Gastrocnemius medialis (tissue), 4 donors: ENCODE results near the gene PTPA. TPM values are rescaled to one million over a fixed set of nuclear protein-coding genes. Genes with fewer than 3 reads are reported as not detected.
"Not testable (repeated sequence)": the region's sequence is repeated elsewhere in the genome, so short reads cannot be mapped to it uniquely, and the experiment has no call there.

ENCODE experiments used
- ATAC-seq, 2 donors: fragments of 150-250 bp; one replicate each; pipeline ENCODE4 v1.9.1; 2016
- DNase-seq, 2 donors: peaks; one replicate each; pipeline ENCODE4 v3.0.0-alpha.2; 2019
- H3K27ac ChIP-seq, 4 donors: fragments of 200-600 bp; sonication (generic); 1 replicate in 1 of 4; 2 replicates in 3 of 4; pipeline ENCODE4 v1.5.1; 2016 to 2018; ENCODE audit warnings: mild to moderate bottlenecking in 2 of 4, moderate library complexity in 1 of 4
- H3K27me3 ChIP-seq, 3 donors: fragments of 200-600 bp; sonication (generic) in 2 of 3; 1 replicate in 1 of 3; 2 replicates in 2 of 3; pipeline versions ENCODE4 v1.5.1 to v1.6.0; 2016 to 2019; ENCODE audit warnings: mild to moderate bottlenecking in 1 of 3, moderate library complexity in 1 of 3
- H3K36me3 ChIP-seq, 2 donors: fragments of 200-600 bp; sonication (generic) in 1 of 2; one replicate each; pipeline ENCODE4 v1.5.1; 2017 to 2018
- H3K4me1 ChIP-seq, 2 donors: fragments of 200-600 bp; sonication (generic) in 1 of 2; one replicate each; pipeline ENCODE4 v1.5.1; 2016 to 2017; ENCODE audit warnings: mild to moderate bottlenecking in 2 of 2
- H3K4me3 ChIP-seq, 4 donors: fragments of 200-600 bp; sonication (generic) in 3 of 4; 1 replicate in 1 of 4; 2 replicates in 3 of 4; pipeline ENCODE4 v1.5.1; 2016 to 2019; ENCODE audit warnings: mild to moderate bottlenecking in 2 of 4
- H3K9me3 ChIP-seq, 3 donors: fragments of 200-600 bp; sonication (generic) in 2 of 3; 1 replicate in 1 of 3; 2 replicates in 2 of 3; pipeline ENCODE4 v1.5.1; 2016 to 2019
- POLR2A ChIP-seq, 2 donors: fragments of 450-650 bp; IDR thresholded peaks; one replicate each; pipeline ENCODE4 v1.6.1; 2017; ENCODE audit warnings: antibody characterized with exemption in 2 of 2, mild to moderate bottlenecking in 2 of 2, moderate library complexity in 2 of 2
- in situ Hi-C, 4 donors: fragments of 200-750 bp; cut with MboI; loops; one replicate each; pipeline versions ENCODE4 v1.15.0 to v1.8.0; 2017; ENCODE audit warnings: low sequenced_read_pairs in 4 of 4
- intact Hi-C: fragments of 100-400 bp; cut with DNase I; formaldehyde crosslinking; loops from one replicate; pipeline ENCODE4 v1.15.1; 2023; ENCODE audit warnings: low total_unique reads
- total RNA-seq, 4 donors: library from RNA; depleted of rRNA; stranded (reverse); fragments of >200 nt; gene quantifications; one replicate each; pipeline versions ENCODE4 v1.1.0 to v1.2.3, GENCODE V29; 2016
- TF ChIP-seq, protein P1 (sequence below), 5 experiments: fragments of 450-650 bp in 3 of 5; fragments of 200-600 bp in 2 of 5; sonication (generic) in 2 of 5; IDR thresholded peaks in 4 of 5; conservative IDR thresholded peaks in 1 of 5; 1 replicate in 4 of 5; 2 replicates in 1 of 5; pipeline ENCODE4 v1.5.1; 2016 to 2019; ENCODE audit warnings: antibody characterized with exemption in 5 of 5, mild to moderate bottlenecking in 3 of 5, moderate library complexity in 3 of 5

Gene PTPA
- total RNA-seq, 4 donors from 2014 or later: 37.6 to 71.6 (median 53.5) TPM

- no peak overlapping the region for H3K4me3 ChIP-seq
- intact Hi-C loops: no loop called here
- H3K27ac ChIP-seq: no peak overlapping the region
- H3K4me1 ChIP-seq: no peaks in the 10 kb centered on the region
- ATAC-seq (no peak), DNase-seq (no peak)
- TF ChIP-seq, protein P1, sequence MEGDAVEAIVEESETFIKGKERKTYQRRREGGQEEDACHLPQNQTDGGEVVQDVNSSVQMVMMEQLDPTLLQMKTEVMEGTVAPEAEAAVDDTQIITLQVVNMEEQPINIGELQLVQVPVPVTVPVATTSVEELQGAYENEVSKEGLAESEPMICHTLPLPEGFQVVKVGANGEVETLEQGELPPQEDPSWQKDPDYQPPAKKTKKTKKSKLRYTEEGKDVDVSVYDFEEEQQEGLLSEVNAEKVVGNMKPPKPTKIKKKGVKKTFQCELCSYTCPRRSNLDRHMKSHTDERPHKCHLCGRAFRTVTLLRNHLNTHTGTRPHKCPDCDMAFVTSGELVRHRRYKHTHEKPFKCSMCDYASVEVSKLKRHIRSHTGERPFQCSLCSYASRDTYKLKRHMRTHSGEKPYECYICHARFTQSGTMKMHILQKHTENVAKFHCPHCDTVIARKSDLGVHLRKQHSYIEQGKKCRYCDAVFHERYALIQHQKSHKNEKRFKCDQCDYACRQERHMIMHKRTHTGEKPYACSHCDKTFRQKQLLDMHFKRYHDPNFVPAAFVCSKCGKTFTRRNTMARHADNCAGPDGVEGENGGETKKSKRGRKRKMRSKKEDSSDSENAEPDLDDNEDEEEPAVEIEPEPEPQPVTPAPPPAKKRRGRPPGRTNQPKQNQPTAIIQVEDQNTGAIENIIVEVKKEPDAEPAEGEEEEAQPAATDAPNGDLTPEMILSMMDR (IDR thresholded peaks at IDR 0.05 in 4 of 5, conservative IDR thresholded peaks at IDR 0.05 in 1 of 5): no peak
- TF ChIP-seq POLR2A (IDR thresholded peaks at IDR 0.05): no peak
- in situ Hi-C loops: no loop called here
- no peaks in the 10 kb centered on the region for H3K9me3 ChIP-seq
- H3K36me3 ChIP-seq: no peaks in the 10 kb centered on the region
- peaks cover 0 to 2% (median 0%) of the 10 kb centered on the region in 3 donors for H3K27me3 ChIP-seq
Measured at GRCh38 chr9:129191234-129191633, 80.0 kb downstream of the PTPA start.

DNA sequence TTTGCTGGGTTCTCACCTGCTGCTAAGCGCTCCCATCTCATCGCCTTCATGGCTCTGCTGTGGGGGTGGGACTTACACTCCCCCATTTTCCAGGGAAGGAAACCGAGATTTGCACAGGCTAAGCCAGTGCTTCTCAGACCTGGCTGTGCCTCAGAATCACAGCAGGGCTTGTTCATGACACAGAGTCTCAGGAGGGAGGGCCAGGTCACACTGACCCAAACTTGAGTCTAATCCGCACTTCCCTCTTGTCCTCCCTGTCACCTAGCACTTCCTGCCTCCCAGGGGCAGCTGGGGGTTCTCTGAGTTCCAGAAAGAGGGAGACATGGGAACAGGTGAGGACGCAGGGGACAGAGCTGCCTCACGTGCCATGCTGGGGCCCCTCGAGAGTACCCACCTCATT is 82.4 kb downstream of the PTPA start:
- peaks cover 0 to 3% of the 10 kb centered on the region in 2 donors for H3K4me1 ChIP-seq
- no peaks in the 10 kb centered on the region for H3K36me3 ChIP-seq
- ATAC-seq: no peak
- TF ChIP-seq, protein P1 (IDR thresholded peaks at IDR 0.05 in 4 of 5, conservative IDR thresholded peaks at IDR 0.05 in 1 of 5): no peak
- TF ChIP-seq POLR2A (IDR thresholded peaks at IDR 0.05): no peak
- no peak for DNase-seq
- peaks cover 8 to 14% (median 9%) of the 10 kb centered on the region in 3 donors for H3K27me3 ChIP-seq
- in situ Hi-C loops (no loop called here), intact Hi-C loops (no loop called here)
- H3K9me3 ChIP-seq: no peaks in the 10 kb centered on the region
- no peak overlapping the region for H3K4me3 ChIP-seq
- no peak overlapping the region for H3K27ac ChIP-seq

- Histone ChIP-seq H3K4me3 (no peak overlapping the region), H3K27ac (no peak overlapping the region), H3K27me3 (peaks cover 9 to 14% (median 11%) of the 10 kb centered on the region in 3 donors), H3K36me3 (no peaks in the 10 kb centered on the region), H3K4me1 (peaks cover 0 to 3% of the 10 kb centered on the region in 2 donors), H3K9me3 (no peaks in the 10 kb centered on the region)
- in situ Hi-C loops: no loop called here
- ATAC-seq (no peak), DNase-seq (no peak)
- TF ChIP-seq, protein P1 (IDR thresholded peaks at IDR 0.05 in 4 of 5, conservative IDR thresholded peaks at IDR 0.05 in 1 of 5): no peak
- TF ChIP-seq POLR2A (IDR thresholded peaks at IDR 0.05): no peak
- intact Hi-C loops: no loop called here
Measured at GRCh38 chr9:129194221-129194620, 83.0 kb downstream of the PTPA start.

GRCh38 chr9:129195606-129196005 is 84.4 kb downstream of the PTPA start:
- no peak for TF ChIP-seq POLR2A (IDR thresholded peaks at IDR 0.05)
- TF ChIP-seq, protein P1 (IDR thresholded peaks at IDR 0.05 in 4 of 5, conservative IDR thresholded peaks at IDR 0.05 in 1 of 5): no peak
- Histone ChIP-seq H3K27ac (no peak overlapping the region), H3K4me1 (peaks cover 0 to 3% of the 10 kb centered on the region in 2 donors), H3K27me3 (peaks cover 9 to 14% (median 11%) of the 10 kb centered on the region in 3 donors), H3K4me3 (no peak overlapping the region), H3K36me3 (no peaks in the 10 kb centered on the region), H3K9me3 (no peaks in the 10 kb centered on the region)
- intact Hi-C loops (no loop called here), in situ Hi-C loops (no loop called here)
- no peak for DNase-seq
- ATAC-seq: no peak

DNA sequence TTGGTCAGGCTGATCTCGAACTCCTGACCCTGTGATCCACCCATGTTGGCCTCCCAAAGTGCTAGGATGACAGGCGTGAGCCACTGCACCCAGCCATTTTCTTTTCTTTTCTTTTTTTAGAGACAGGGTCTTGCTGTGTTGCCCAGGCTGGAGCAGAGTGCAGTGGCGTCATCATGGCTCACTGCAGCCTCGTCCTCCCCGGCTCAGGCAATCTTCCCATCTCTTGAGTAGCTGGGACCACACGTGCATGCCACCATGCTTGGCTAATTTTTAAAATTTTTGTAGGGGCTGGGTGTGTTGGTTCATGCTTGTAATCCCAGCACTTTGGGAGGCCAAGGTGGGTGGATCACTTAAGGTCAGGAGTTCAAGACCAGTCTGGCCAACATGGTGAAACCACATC is 85.8 kb downstream of the PTPA start:
- H3K4me1 ChIP-seq, ATAC-seq, DNase-seq, H3K36me3 ChIP-seq, H3K27ac ChIP-seq, H3K9me3 ChIP-seq, intact Hi-C loops, H3K4me3 ChIP-seq, in situ Hi-C loops: not testable (repeated sequence)
- H3K27me3 ChIP-seq: peaks cover 9 to 14% (median 11%) of the 10 kb centered on the region in 3 donors
